Measurements from ENCODE around the gene ADGRG6.
A peak's percentile ranks its signal among the peaks of the same experiment; 100 is the strongest.

The ADGRG6 gene

GRCh38 chr6:142378138-142378875 lies 76.5 kb downstream of the ADGRG6 start:
- DNase-seq: peak; percentile 91

DNA sequence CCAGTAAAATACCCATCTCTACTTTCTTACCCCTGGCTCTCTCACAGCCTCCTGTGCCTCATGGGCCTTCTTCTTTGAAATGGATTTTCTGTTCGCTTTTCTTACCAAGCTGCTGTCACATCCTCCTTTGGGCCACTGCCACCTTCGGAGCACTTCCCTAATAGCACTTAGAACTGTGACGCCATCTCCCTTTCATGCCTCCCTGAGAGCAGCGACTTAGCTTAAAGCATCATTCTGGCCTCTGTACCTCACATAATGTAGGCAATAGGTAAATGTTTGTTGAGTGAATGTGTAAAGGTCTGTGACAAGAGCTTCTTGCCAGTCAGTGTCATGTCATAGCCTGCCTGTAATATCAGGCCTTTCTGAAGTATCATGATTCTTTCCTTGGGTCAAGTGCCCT lies 78.8 kb downstream of the ADGRG6 start:
- DNase-seq: no peak

DNA sequence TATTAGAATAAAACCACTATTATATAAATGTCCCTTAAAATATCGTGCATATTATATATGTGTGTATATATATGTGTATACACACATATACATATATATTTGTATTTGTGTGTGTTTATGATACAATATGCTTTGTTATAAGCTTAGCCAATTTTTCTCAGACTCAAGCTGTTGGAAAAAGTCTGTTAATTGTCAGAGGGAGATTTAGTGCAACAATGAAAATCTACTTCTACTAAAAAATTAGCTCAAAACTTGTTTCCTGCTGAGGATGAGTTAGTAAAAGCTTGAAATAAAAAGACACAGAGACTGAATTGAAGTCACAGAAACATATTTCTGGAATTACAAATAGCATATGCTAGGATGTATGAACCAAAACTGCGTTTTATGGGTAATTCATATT lies 79.4 kb downstream of the ADGRG6 start:
- no peak for DNase-seq

GRCh38 chr6:142381845-142382378 lies 80.1 kb downstream of the ADGRG6 start:
- DNase-seq: peak; percentile 69

GRCh38 chr6:142384519-142385254 lies 82.9 kb downstream of the ADGRG6 start:
- peak; percentile 94 for DNase-seq

DNA sequence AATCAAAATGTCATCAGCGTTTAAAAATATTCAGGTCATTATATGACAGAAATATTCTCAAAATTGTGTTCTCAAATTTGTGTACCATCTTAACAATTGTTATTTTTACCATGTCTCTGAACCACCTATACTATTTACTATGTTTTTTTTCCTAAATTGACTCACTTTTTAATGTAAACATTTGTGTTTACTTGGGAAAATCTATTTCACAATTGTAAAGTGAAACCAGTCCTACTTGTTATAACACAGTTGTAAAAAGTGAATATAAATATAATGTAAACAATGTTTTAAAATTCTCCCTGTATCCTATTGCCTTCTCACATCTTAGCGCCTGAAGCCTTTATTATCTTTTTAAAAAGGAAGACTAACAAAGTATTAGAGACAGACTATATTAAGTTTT lies 83.5 kb downstream of the ADGRG6 start:
- no peak for DNase-seq

DNA sequence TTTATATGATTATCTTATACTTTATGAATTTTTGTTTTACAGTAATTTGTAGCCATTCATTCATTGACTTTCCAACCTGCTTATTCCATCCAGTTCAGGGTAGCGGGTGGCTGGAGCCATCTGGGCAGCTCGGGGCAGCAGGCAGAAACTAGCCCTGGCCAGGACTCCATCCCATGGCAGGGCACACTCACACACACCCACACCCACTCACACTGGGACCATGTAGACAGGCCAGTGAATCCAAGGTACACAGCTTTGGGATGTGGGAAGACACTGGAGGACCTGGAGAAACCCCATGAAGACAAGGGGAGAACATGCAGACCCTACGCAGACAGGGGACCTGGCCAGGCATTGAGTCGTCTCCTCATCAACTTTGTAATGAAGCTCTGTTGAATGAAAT lies 84.8 kb downstream of the ADGRG6 start:
- DNase-seq: no peak

GRCh38 chr6:142387997-142388815 lies 86.4 kb downstream of the ADGRG6 start:
- DNase-seq: peak; percentile 64

GRCh38 chr6:142395266-142395665 lies 93.5 kb downstream of the ADGRG6 start:
- no peak for DNase-seq

GRCh38 chr6:142395768-142396231 lies 94.0 kb downstream of the ADGRG6 start:
- peak; percentile 48 for DNase-seq

GRCh38 chr6:142398353-142398752 lies 96.5 kb downstream of the ADGRG6 start:
- DNase-seq: no peak

DNA sequence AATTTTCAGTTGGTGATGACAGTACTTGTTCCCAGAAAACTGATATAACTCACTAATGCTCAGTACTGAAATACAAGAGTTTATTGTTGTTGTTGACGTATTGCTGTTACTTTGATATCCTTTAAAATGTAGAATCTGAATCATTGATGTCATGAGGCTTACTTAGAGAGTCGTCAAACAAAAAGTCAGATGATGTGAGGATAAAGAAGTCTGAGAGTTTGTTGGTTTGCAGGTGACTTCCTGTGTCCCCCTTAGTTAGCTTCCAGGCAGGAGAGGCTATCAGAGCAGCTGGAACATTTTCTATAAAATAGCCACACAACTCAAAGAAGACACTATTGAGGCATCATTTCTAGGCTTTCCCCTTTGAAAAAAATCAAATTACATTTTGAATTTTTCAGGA lies 97.9 kb downstream of the ADGRG6 start:
- DNase-seq: no peak

- DNase-seq: peak; percentile 37
Observed at GRCh38 chr6:142400495-142400894, 98.7 kb downstream of the ADGRG6 start.

DNA sequence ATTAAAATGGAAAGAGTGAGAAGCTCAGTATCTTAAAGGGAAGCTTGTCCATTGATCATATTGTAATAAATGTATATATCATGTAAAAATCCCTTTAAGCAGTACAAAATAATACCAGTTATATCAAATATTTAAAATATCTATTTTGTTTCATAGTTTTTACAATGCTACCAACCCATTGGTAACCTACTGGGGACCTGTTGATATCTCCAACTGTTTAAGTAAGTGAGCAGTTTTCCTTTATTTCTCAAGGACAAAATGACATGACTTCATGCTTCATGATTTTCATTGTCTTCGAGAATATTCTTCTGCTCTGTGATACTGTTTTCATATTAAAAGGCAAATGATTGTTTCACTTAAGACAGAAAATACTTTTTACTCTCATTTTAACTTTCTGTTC lies 100.0 kb downstream of the ADGRG6 start:
- DNase-seq: no peak

DNA sequence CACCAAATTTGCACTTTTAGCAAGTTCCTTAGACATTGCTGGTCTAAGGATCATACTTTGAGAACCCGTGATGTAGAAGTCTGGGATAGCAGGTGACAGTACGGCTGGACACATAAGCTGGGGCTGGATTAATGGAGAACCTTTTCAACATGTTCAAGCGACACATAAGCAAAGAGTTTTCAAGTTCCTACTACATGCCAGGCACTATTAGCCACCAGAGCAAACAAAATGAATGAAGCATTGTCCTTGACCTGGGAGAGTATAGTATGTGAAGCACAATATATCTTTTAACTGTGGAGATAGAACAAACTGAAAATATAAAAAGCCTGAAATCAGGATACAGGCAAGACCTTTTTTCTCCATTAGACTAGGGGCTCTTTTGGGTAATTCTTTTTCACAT lies 102.9 kb downstream of the ADGRG6 start:
- no peak for DNase-seq

DNA sequence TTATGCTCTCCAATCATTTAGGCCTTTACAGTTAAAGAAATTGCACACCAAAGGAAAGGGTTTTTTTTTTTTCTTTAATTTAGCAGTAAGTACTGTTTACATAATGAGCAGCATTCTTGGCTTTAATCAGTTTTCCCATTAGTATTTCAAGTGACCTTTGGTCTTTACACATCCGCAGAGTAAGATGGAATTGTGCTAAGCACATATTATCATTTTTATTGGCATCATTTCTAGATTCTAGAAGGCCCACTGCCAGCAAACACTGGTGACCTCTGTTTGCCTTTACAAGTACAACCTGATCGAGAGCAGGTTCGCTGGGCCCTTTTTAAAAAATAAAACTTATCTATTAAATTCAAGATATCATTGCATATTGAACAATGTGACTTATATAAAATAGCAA lies 104.3 kb downstream of the ADGRG6 start:
- DNase-seq: no peak

DNA sequence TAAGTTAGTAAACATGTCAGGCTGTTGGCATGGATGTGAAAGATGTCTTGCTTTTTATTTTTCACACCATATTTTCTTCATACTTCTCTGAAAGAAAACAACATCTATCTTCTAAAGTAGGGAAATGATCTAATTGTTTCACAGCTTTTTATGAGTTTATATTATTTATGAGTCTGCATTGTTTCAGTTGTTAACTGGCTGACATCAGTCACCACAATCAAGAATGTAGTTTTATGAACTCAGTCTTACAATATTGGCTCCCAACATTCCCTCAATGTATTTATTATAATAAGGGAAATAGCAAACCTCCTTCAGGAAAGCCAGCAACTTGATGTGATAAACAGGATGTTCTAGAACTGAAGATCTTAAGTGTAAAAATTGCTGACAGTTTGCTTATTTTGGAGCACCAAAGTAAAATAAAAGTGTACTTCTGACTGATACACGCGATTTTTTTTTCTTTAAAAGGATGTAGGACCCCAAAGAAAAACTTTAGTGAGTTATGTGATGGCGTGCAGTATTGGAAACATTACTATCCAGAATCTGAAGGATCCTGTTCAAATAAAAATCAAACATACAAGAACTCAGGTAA lies 106.0 kb downstream of the ADGRG6 start:
- no peak for DNase-seq

- DNase-seq: no peak
Observed at GRCh38 chr6:142408409-142408808, 106.6 kb downstream of the ADGRG6 start.

DNA sequence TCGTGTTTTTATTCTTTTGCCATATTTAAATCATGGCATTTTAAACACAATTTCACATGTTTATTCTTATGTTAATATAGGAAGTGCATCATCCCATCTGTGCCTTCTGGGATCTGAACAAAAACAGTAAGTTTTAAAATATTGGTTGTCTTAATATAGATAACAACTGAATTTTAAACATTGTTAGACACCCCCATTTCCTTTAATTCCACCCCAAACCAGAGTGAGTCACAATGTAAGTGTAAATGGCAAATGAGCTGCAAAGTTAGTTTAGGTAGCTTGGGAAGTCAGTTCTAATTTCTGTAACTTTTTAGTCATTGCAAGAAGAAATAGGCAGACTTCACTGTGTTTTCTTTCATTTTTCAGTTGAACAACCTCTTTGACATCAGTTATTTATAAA lies 108.0 kb downstream of the ADGRG6 start:
- no peak for DNase-seq

DNA sequence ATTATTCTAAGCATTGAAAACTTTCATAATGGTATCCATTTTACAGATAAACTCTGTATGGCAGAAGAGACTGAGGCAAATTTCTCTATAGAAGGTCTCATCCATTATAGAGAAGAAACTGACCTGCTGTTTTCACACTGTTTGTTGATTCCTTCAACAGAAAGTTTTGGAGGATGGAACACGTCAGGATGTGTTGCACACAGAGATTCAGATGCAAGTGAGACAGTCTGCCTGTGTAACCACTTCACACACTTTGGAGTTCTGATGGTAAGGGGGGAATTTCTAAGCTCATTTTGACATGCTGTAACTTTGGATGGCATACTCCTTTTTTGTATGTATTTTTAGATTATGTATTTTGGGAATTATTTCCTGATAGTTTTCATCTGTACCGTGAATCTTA lies 109.3 kb downstream of the ADGRG6 start:
- no peak for DNase-seq

DNA sequence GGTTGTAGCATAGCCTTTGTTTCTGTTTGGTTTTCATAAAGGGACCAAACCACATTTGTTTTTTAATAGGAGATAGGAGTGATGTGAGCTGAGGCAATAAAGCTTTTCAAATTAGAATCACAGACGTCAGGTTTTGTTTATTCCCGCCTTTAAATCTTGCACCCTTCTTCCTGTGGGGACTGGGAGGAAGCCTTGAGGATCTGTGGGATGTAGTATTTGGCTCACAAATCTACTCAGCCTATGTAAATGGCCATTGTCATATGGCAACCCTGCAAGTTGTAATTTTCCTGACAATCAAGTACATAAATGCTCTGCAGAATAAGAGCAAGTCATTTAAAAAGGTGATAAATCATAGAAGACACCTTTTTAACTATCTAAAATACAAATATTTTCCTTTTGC lies 110.4 kb downstream of the ADGRG6 start:
- DNase-seq: no peak

DNA sequence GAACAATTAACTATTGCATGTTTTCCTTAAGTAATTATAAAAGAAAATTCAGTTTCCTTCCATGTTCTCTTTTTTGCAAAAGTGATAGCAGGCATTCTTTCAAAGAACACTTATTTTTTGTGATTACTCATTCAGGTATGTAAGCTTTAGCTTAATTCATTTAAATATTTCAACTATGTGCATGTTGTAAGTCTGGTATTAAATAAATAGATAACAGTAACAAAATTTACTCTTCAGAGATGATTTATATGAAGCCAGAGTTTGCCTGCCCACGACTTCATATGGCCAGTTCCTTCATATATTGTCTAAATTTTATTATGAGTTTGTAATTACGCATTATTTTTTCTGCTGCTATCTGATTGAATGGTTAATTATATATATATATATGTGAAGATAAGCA lies 110.9 kb downstream of the ADGRG6 start:
- DNase-seq: peak; percentile 37

- peak; percentile 73 for DNase-seq
Observed at GRCh38 chr6:142413111-142413510, 111.3 kb downstream of the ADGRG6 start.
